HEK293 (cell line): ENCODE measurements around the gene PDE8B.

Source experiments
- KLF1 ChIP-seq: fragments of 450-650 bp; formaldehyde crosslinking; IDR thresholded peaks from 2 replicates; pipeline ENCODE4 v1.5.1; 2016; ENCODE audit warnings: missing biosample characterization, missing genetic modification characterization
- MYNN ChIP-seq: fragments of 450-650 bp; formaldehyde crosslinking; IDR thresholded peaks from 2 replicates; pipeline ENCODE4 v1.5.1; 2016; ENCODE audit warnings: missing biosample characterization, missing genetic modification characterization, borderline replicate concordance
- REST ChIP-seq: fragments of 450-650 bp; formaldehyde crosslinking; IDR thresholded peaks from 2 replicates; pipeline ENCODE4 v1.5.1; 2016; ENCODE audit warnings: missing biosample characterization, missing genetic modification characterization
- ZNF138 ChIP-seq: fragments of 450-650 bp; formaldehyde crosslinking; IDR thresholded peaks from 2 replicates; pipeline ENCODE4 v1.5.1; 2016; ENCODE audit warnings: missing biosample characterization, missing genetic modification characterization, borderline replicate concordance
- ZNF23 ChIP-seq: fragments of 450-650 bp; formaldehyde crosslinking; IDR thresholded peaks from 2 replicates; pipeline ENCODE4 v1.5.1; 2016; ENCODE audit warnings: missing biosample characterization, missing genetic modification characterization, borderline replicate concordance
- ZNF544 ChIP-seq: fragments of 450-650 bp; formaldehyde crosslinking; IDR thresholded peaks from 2 replicates; pipeline ENCODE4 v1.5.0; 2017; ENCODE audit warnings: missing biosample characterization, missing genetic modification characterization
- ZNF558 ChIP-seq: fragments of 450-650 bp; formaldehyde crosslinking; IDR thresholded peaks from 2 replicates; pipeline ENCODE4 v1.5.1; 2016; ENCODE audit warnings: missing biosample characterization, missing genetic modification characterization
- ZNF639 ChIP-seq: fragments of 450-650 bp; formaldehyde crosslinking; IDR thresholded peaks from 2 replicates; pipeline ENCODE4 v1.5.1; 2016; ENCODE audit warnings: missing biosample characterization, missing genetic modification characterization
- ZNF658 ChIP-seq: fragments of 450-650 bp; formaldehyde crosslinking; IDR thresholded peaks from 2 replicates; pipeline ENCODE4; 2016; ENCODE audit warnings: missing biosample characterization, missing genetic modification characterization
- ZNF660 ChIP-seq: fragments of 450-650 bp; IDR thresholded peaks from 2 replicates; pipeline ENCODE4 v1.5.1; 2018; ENCODE audit warnings: missing biosample characterization, mild to moderate bottlenecking, missing genetic modification characterization
- TF ChIP-seq, protein P1 (sequence below): fragments of 450-650 bp; formaldehyde crosslinking; IDR thresholded peaks from 2 replicates; pipeline ENCODE4 v1.5.1; 2016; ENCODE audit warnings: missing biosample characterization, missing genetic modification characterization
- TF ChIP-seq, protein P2 (sequence below): fragments of 450-650 bp; formaldehyde crosslinking; IDR thresholded peaks from 2 replicates; pipeline ENCODE4 v1.5.1; 2017; ENCODE audit warnings: missing biosample characterization, mild to moderate bottlenecking, missing genetic modification characterization, moderate library complexity
- TF ChIP-seq, protein P3 (sequence below): fragments of 450-650 bp; formaldehyde crosslinking; IDR thresholded peaks from 2 replicates; pipeline ENCODE4 v1.5.1; 2016; ENCODE audit warnings: missing biosample characterization, missing genetic modification characterization, borderline replicate concordance

- no peak for TF ChIP-seq ZNF23 (tag by site-specific recombination)
- TF ChIP-seq, protein P1, sequence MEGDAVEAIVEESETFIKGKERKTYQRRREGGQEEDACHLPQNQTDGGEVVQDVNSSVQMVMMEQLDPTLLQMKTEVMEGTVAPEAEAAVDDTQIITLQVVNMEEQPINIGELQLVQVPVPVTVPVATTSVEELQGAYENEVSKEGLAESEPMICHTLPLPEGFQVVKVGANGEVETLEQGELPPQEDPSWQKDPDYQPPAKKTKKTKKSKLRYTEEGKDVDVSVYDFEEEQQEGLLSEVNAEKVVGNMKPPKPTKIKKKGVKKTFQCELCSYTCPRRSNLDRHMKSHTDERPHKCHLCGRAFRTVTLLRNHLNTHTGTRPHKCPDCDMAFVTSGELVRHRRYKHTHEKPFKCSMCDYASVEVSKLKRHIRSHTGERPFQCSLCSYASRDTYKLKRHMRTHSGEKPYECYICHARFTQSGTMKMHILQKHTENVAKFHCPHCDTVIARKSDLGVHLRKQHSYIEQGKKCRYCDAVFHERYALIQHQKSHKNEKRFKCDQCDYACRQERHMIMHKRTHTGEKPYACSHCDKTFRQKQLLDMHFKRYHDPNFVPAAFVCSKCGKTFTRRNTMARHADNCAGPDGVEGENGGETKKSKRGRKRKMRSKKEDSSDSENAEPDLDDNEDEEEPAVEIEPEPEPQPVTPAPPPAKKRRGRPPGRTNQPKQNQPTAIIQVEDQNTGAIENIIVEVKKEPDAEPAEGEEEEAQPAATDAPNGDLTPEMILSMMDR (tag by site-specific recombination), result no peak
- no peak for TF ChIP-seq KLF1 (tag by site-specific recombination)
- no peak for TF ChIP-seq ZNF658 (tag by site-specific recombination)
- TF ChIP-seq ZNF138, result no peak
- no peak for TF ChIP-seq ZNF544
- no peak for TF ChIP-seq ZNF558
- no peak for TF ChIP-seq MYNN
- TF ChIP-seq ZNF639 (tag by site-specific recombination), result no peak
- TF ChIP-seq ZNF660 (tag by site-specific recombination), result no peak
- TF ChIP-seq, protein P2, sequence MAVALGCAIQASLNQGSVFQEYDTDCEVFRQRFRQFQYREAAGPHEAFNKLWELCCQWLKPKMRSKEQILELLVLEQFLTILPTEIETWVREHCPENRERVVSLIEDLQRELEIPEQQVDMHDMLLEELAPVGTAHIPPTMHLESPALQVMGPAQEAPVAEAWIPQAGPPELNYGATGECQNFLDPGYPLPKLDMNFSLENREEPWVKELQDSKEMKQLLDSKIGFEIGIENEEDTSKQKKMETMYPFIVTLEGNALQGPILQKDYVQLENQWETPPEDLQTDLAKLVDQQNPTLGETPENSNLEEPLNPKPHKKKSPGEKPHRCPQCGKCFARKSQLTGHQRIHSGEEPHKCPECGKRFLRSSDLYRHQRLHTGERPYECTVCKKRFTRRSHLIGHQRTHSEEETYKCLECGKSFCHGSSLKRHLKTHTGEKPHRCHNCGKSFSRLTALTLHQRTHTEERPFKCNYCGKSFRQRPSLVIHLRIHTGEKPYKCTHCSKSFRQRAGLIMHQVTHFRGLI (tag by site-specific recombination), result no peak
- TF ChIP-seq, protein P3, sequence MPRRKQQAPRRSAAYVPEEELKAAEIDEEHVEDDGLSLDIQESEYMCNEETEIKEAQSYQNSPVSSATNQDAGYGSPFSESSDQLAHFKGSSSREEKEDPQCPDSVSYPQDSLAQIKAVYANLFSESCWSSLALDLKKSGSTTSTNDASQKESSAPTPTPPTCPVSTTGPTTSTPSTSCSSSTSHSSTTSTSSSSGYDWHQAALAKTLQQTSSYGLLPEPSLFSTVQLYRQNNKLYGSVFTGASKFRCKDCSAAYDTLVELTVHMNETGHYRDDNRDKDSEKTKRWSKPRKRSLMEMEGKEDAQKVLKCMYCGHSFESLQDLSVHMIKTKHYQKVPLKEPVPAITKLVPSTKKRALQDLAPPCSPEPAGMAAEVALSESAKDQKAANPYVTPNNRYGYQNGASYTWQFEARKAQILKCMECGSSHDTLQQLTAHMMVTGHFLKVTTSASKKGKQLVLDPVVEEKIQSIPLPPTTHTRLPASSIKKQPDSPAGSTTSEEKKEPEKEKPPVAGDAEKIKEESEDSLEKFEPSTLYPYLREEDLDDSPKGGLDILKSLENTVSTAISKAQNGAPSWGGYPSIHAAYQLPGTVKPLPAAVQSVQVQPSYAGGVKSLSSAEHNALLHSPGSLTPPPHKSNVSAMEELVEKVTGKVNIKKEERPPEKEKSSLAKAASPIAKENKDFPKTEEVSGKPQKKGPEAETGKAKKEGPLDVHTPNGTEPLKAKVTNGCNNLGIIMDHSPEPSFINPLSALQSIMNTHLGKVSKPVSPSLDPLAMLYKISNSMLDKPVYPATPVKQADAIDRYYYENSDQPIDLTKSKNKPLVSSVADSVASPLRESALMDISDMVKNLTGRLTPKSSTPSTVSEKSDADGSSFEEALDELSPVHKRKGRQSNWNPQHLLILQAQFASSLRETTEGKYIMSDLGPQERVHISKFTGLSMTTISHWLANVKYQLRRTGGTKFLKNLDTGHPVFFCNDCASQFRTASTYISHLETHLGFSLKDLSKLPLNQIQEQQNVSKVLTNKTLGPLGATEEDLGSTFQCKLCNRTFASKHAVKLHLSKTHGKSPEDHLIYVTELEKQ, result no peak
- TF ChIP-seq REST (tag by site-specific recombination), result no peak
These were observed 39.2 kb upstream of the PDE8B start for GRCh38 chr5:77171141-77171910.
